K562 (cell line): ENCODE data around the gene GPD2. TPM values are rescaled to one million over a fixed set of nuclear protein-coding genes. Genes with fewer than 3 reads are reported as not detected.

ENCODE experiments used
- BCLAF1 ChIP-seq, 2 experiments: fragments of 450-650 bp in 1 of 2; IDR thresholded peaks; 2 replicates each; pipeline ENCODE4 v1.6.1; 2011 to 2017; ENCODE audit warnings: low read depth in 2 of 2, antibody characterized with exemption in 1 of 2, borderline replicate concordance in 1 of 2, low read length in 1 of 2, mild to moderate bottlenecking in 1 of 2, mixed read lengths in 1 of 2; ENCODE audit not compliant: control insufficient read depth in 1 of 2
- CAMTA2 ChIP-seq: fragments of 250-450 bp; sonication (Bioruptor Pico); conservative IDR thresholded peaks from 2 replicates; pipeline ENCODE4 v1.5.1; 2022
- GABPB1 ChIP-seq: sonication (generic); formaldehyde crosslinking; IDR thresholded peaks from 2 replicates; pipeline ENCODE4 v1.8.0; 2022; ENCODE audit warnings: mild to moderate bottlenecking, missing genetic modification reagents
- NKRF ChIP-seq: fragments of 450-650 bp; IDR thresholded peaks from 2 replicates; pipeline ENCODE4 v1.6.1; 2016; ENCODE audit warnings: borderline replicate concordance
- PATZ1 ChIP-seq: fragments of 250-450 bp; sonication (Bioruptor Pico); IDR thresholded peaks from 2 replicates; pipeline ENCODE4 v1.5.0; 2020; ENCODE audit warnings: mild to moderate bottlenecking, borderline replicate concordance
- RB1 ChIP-seq: fragments of 450-650 bp; IDR thresholded peaks from 2 replicates; pipeline ENCODE4 v1.6.1; 2017; ENCODE audit warnings: low read depth, mild to moderate bottlenecking
- ZNF133 ChIP-seq: fragments of 250-450 bp; sonication (Bioruptor Pico); IDR thresholded peaks from 2 replicates; pipeline ENCODE4 v1.4.0; 2020; ENCODE audit warnings: mild to moderate bottlenecking
- ZNF140 ChIP-seq: fragments of 250-450 bp; sonication (Bioruptor Pico); IDR thresholded peaks from 2 replicates; pipeline ENCODE4 v1.8.0; 2021; ENCODE audit warnings: moderate library complexity, mild to moderate bottlenecking, inconsistent platforms
- ZNF318 ChIP-seq, 2 experiments: fragments of 450-650 bp; IDR thresholded peaks; 2 replicates each; pipeline ENCODE4 v1.6.1; 2016; ENCODE audit warnings: mild to moderate bottlenecking in 2 of 2, borderline replicate concordance in 1 of 2, low read depth in 1 of 2, moderate library complexity in 1 of 2
- polyA plus RNA-seq, 8 experiments: library from polyadenylated mRNA; depleted of rRNA in 4 of 8; stranded (reverse) in 5 of 8; unstranded in 3 of 8; fragments of >200 nt; fragmentation: Nextera tagmentation in 2 of 8; fragmentation: Illumina TruSeq in 1 of 8; extraction: Ambion mirVana in 2 of 8; extraction: Trizol in 1 of 8; gene quantifications; 2 replicates each; pipeline versions ENCODE4 v1.2.1 to v1.2.3, GENCODE V29; 2011 to 2014; ENCODE audit warnings: inconsistent platforms in 1 of 8, missing spikeins in 1 of 8
- total RNA-seq, 7 experiments: library from RNA; depleted of rRNA in 6 of 7; stranded (reverse); fragments of >200 nt in 6 of 7; fragmentation: Illumina TruSeq in 2 of 7; extraction: Trizol in 2 of 7; gene quantifications; 2 replicates each; pipeline versions ENCODE4 v1.2.1 to v1.2.3, GENCODE V29; 2011 to 2021; ENCODE audit warnings: low replicate concordance in 1 of 7

Gene GPD2
- total and polyA plus RNA-seq, 9 of the 15 experiments (the other 6 are each of a cell fraction or from before 2014, with no cell fraction given) = 5.2 to 39.2 (median 19.0) TPM

GRCh38 chr2:156400706-156401678, 35.2 kb upstream of the GPD2 start (continued):
- no peak for TF ChIP-seq NKRF
- no peak for TF ChIP-seq ZNF133 (CRISPR knock-in tag)
- no peak for TF ChIP-seq PATZ1 (CRISPR knock-in tag)
- TF ChIP-seq CAMTA2 (CRISPR knock-in tag) = no peak
- TF ChIP-seq ZNF140 = 0 out of 2 replicates have a peak, but pooled peaks have one; percentile 43
- TF ChIP-seq GABPB1 (CRISPR knock-in tag) = 0 out of 2 replicates have a peak, but pooled peaks have one; percentile 37
- no peak for TF ChIP-seq ZNF318 (IDR thresholded peaks at IDR 0.05; ENCODE audit: borderline replicate concordance in 1 of 2, low read depth in 1 of 2)
- no peak for TF ChIP-seq BCLAF1 (IDR thresholded peaks at IDR 0.05; ENCODE audit: borderline replicate concordance in 1 of 2, control insufficient read depth in 1 of 2, low read depth in 2 of 2, low read length in 1 of 2)
- TF ChIP-seq RB1 = no peak; the same call in 1 of the 2 replicates
